ENCODE results near the gene ELP5.

ELP5 gene

DNA sequence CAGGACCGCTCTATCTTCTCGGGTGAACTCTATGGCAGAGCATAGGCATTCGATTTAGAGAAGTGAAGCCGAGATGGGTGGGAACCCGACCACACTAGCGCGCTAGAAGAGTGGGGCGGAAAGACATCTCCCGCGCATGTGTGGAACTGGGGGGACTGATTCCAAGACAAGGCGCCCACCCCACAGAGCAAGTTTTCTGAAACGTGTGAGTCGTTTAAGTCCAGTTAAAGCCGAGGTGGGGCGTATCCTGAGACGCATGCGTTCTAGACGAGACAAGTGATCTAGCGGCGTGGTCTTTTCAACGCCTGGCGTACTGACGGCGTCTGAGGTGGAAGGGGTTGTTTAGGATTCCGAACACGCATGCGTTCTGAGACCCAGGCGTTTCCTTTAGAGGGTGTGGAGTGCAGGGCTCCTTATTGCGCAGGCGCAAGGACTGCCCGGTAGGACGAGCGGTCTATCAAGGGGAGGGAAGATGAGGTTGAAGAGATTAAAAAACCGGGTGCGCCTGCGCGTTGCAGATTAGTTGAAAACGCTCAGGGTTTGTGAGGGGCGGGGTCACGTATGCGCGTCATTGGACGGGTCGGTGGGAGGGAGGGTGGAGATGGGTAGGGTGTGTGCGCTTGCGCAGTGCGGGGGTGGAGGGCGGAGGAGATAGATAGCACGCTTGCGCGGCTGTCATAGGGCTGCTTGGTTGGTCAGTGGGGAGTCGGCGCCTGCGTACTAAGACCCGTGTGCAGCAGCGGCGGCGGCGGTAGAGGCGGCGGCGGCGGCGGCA is 55.1 kb downstream of the ELP5 start, which contains the start of gene EIF5A:
Gene EIF5A, plus strand, starts transcription at position 718 of the 775 bp plus-strand sequence. CDS start 2,008 bp downstream, outside the sequence.
- in situ Hi-C loops (cut with HindIII; ENCODE audit: low pct_ligation_motif_present, low sequenced_read_pairs): no loop called here
- TF ChIP-seq, protein P1, sequence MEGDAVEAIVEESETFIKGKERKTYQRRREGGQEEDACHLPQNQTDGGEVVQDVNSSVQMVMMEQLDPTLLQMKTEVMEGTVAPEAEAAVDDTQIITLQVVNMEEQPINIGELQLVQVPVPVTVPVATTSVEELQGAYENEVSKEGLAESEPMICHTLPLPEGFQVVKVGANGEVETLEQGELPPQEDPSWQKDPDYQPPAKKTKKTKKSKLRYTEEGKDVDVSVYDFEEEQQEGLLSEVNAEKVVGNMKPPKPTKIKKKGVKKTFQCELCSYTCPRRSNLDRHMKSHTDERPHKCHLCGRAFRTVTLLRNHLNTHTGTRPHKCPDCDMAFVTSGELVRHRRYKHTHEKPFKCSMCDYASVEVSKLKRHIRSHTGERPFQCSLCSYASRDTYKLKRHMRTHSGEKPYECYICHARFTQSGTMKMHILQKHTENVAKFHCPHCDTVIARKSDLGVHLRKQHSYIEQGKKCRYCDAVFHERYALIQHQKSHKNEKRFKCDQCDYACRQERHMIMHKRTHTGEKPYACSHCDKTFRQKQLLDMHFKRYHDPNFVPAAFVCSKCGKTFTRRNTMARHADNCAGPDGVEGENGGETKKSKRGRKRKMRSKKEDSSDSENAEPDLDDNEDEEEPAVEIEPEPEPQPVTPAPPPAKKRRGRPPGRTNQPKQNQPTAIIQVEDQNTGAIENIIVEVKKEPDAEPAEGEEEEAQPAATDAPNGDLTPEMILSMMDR (IDR thresholded peaks at IDR 0.05; ENCODE audit: low read depth, low read length, missing control alignments): no peak
- DNase-seq: peak; percentile 100
- peaks cover 34% of the 10 kb centered on the region for H3K36me3 ChIP-seq (replicated peaks)
- H3K4me3 ChIP-seq (ENCODE audit: low read depth, low read length): peak within 1 kb of the TSS; percentile 96
- peak within 1 kb of the TSS; percentile 99 for H3K27ac ChIP-seq
- no peaks in the 10 kb centered on the region for H3K27me3 ChIP-seq (replicated peaks)

DNA sequence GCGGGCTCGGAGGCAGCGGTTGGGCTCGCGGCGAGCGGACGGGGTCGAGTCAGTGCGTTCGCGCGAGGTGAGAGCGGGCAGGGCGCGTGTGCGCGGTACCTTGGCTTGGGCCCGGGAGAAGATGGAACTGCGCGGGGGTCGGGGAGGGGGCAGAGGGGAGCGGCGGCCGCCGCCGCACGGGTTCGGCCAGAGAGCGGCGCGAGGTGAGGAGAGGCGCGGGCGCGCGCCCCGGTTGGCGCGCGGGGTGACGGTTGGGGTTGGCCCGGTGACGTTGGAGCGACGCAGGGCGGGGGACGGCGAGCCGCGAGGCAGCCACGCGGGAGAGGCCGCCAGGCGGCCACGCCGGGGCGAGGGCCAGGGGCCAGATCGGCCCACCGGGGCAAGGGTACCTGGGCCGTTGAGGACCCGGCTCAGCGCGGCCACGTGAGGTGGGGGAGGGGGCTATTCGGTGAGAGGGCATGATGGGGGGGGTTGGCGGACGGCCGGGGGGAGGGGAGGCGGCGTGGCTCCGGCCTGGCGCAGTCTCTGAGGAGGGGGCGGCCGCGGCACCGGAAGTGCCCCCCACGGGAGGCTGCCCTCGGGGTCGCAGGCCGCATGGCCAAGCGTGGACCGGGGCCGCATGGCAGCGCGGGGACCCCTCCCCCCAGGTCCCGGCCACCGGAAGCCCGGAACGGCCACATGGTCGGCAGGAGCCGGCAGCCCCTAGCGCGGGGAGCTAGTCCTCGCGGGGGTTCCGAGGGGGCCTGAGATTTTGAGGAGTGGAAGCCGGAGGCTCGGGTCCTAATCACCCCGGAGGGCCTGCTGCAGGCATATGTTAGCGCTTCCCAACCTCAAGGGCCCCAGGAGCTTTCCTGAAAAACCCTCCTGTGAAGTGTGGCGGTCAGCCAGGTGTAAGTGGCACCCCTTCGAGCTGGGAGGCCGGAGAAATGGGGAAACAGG is 55.9 kb downstream of the ELP5 start:
- in situ Hi-C loops (cut with HindIII; ENCODE audit: low pct_ligation_motif_present, low sequenced_read_pairs): no loop called here
- Histone ChIP-seq H3K4me3 (ENCODE audit: low read depth, low read length) (peak overlapping the region; percentile 96), H3K27ac (peak overlapping the region; percentile 99), H3K36me3 (replicated peaks) (peaks cover 42% of the 10 kb centered on the region), H3K27me3 (replicated peaks) (no peaks in the 10 kb centered on the region)
- no peak for DNase-seq
- TF ChIP-seq, protein P1 (IDR thresholded peaks at IDR 0.05; ENCODE audit: low read depth, low read length, missing control alignments): no peak

DNA sequence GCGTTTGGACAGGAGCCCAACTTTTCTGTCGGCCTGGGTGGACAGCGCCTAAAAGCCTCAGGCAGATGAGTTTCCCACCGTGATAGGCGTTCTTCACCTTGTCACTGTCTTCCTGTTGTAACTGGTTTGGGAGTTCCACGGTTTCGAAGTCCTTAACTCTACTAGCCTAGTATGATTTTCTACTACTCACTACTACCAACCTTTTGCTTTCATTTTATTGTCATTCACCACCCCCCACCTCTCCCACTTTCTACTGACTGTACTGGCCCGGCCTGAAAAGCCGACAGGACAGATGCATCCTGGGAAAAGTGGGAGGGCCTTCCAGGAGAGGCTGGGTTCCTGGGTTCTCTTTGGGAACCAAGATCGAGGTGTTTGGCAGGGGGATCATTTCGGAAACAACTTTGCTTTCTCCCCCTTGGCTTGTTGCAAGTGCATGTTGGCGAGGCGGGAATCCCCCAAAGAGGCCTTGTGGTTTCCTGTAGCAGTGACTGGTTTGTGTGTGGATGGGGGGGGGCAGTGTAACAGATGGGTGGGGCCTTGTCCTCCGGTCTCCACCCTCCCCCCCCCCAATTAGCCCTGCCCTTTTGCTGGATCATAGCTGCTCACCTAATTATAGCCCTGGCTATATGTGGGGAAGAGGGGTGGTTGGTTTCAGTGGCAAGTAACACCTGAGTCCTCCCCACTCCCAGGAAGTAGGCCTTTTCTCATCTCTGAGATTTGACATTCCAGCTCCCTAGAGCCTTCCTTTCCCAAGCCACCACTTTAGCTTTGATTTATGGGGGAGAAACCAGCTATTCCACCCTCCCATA is 56.8 kb downstream of the ELP5 start:
- in situ Hi-C loops (cut with HindIII; ENCODE audit: low pct_ligation_motif_present, low sequenced_read_pairs): no loop called here
- DNase-seq: peak; percentile 82

More for the DNA sequence above, 56.8 kb downstream of the ELP5 start:
- H3K36me3 ChIP-seq (replicated peaks): peaks cover 51% of the 10 kb centered on the region
- peak overlapping the region; percentile 99 for H3K27ac ChIP-seq
- H3K27me3 ChIP-seq (replicated peaks): no peaks in the 10 kb centered on the region
- TF ChIP-seq, protein P1 (IDR thresholded peaks at IDR 0.05; ENCODE audit: low read depth, low read length, missing control alignments): no peak
- H3K4me3 ChIP-seq (ENCODE audit: low read depth, low read length): peak overlapping the region; percentile 96

All from brain microvascular endothelial cell (primary cell).